K562 (cell line): Measurements from ENCODE around the gene VSTM5. TPM values are rescaled to one million over a fixed set of nuclear protein-coding genes. Genes with fewer than 3 reads are reported as not detected.

Experiments
- CHD4 ChIP-seq: fragments of 200-600 bp; sonication (generic); IDR thresholded peaks from 3 replicates; pipeline ENCODE4 v1.6.1; 2012; ENCODE audit warnings: low read depth, mild to moderate bottlenecking, mixed read lengths, low read length, inconsistent platforms; ENCODE audit not compliant: insufficient read depth, insufficient replicate concordance, poor library complexity, severe bottlenecking
- CUX1 ChIP-seq: fragments of 200-800 bp; sonication (Bioruptor generic); IDR thresholded peaks from 2 replicates; pipeline ENCODE4 v1.6.1; 2016; ENCODE audit warnings: missing genetic modification characterization, missing compliant biosample characterization
- DEAF1 ChIP-seq: fragments of 450-650 bp; formaldehyde crosslinking; IDR thresholded peaks from 2 replicates; pipeline ENCODE4 v1.4.0; 2020; ENCODE audit warnings: mild to moderate bottlenecking, moderate library complexity
- HMBOX1 ChIP-seq: sonication (generic); IDR thresholded peaks from 2 replicates; pipeline ENCODE4 v1.6.1; 2016
- NFIC ChIP-seq: fragments of 450-650 bp; IDR thresholded peaks from 2 replicates; pipeline ENCODE4 v1.6.1; 2017; ENCODE audit warnings: mild to moderate bottlenecking, inconsistent platforms
- PTRF ChIP-seq: fragments of 450-650 bp; IDR thresholded peaks from 2 replicates; pipeline ENCODE4 v1.6.1; 2016; ENCODE audit warnings: mild to moderate bottlenecking, missing genetic modification characterization, missing compliant biosample characterization
- RBM15 ChIP-seq: fragments of 200-400 bp; formaldehyde crosslinking; IDR thresholded peaks from 2 replicates; pipeline ENCODE4 v1.6.1; 2018; ENCODE audit warnings: mild to moderate bottlenecking, low read length, moderate library complexity; ENCODE audit not compliant: insufficient read depth
- RBM17 ChIP-seq: fragments of 200-400 bp; formaldehyde crosslinking; IDR thresholded peaks from 2 replicates; pipeline ENCODE4 v1.6.1; 2017; ENCODE audit warnings: low read depth, mild to moderate bottlenecking, low read length, borderline replicate concordance
- RERE ChIP-seq: sonication (generic); formaldehyde crosslinking; IDR thresholded peaks from 2 replicates; pipeline ENCODE4 v1.8.0; 2023; ENCODE audit warnings: missing genetic modification reagents, mild to moderate bottlenecking, borderline replicate concordance
- SP2 ChIP-seq: IDR thresholded peaks from 2 replicates; pipeline ENCODE4 v1.6.1; 2011; ENCODE audit warnings: mild to moderate bottlenecking, low read depth, low read length, moderate library complexity; ENCODE audit not compliant: poor library complexity, severe bottlenecking; ENCODE audit errors: extremely low read depth
- TRIM28 ChIP-seq: fragments of 450-650 bp; IDR thresholded peaks from 2 replicates; pipeline ENCODE4 v1.6.1; 2017
- ZNF212 ChIP-seq: fragments of 450-650 bp; formaldehyde crosslinking; IDR thresholded peaks from 2 replicates; pipeline ENCODE4 v1.4.0; 2020; ENCODE audit warnings: mild to moderate bottlenecking
- polyA plus RNA-seq, 8 experiments: library from polyadenylated mRNA; depleted of rRNA in 4 of 8; stranded (reverse) in 5 of 8; unstranded in 3 of 8; fragments of >200 nt; fragmentation: Nextera tagmentation in 2 of 8; fragmentation: Illumina TruSeq in 1 of 8; extraction: Ambion mirVana in 2 of 8; extraction: Trizol in 1 of 8; gene quantifications; 2 replicates each; pipeline versions ENCODE4 v1.2.1 to v1.2.3, GENCODE V29; 2011 to 2014; ENCODE audit warnings: inconsistent platforms in 1 of 8, missing spikeins in 1 of 8
- total RNA-seq, 7 experiments: library from RNA; depleted of rRNA in 6 of 7; stranded (reverse); fragments of >200 nt in 6 of 7; fragmentation: Illumina TruSeq in 2 of 7; extraction: Trizol in 2 of 7; gene quantifications; 2 replicates each; pipeline versions ENCODE4 v1.2.1 to v1.2.3, GENCODE V29; 2011 to 2021; ENCODE audit warnings: low replicate concordance in 1 of 7

VSTM5 gene
- total and polyA plus RNA-seq, 9 of the 15 experiments (the other 6 are each of a cell fraction or from before 2014, with no cell fraction given) = 0.01 TPM; not detected in 8

- TF ChIP-seq CUX1 (no peak), SP2 (no peak), NFIC (no peak), CHD4 (no peak), PTRF (tag) (no peak), ZNF212 (CRISPR knock-in tag) (no peak), RERE (CRISPR knock-in tag) (0 out of 2 replicates have a peak, but pooled peaks have one; percentile 30), RBM15 (no peak), RBM17 (no peak), DEAF1 (CRISPR knock-in tag) (0 out of 2 replicates have a peak, but pooled peaks have one; percentile 10), HMBOX1 (no peak), TRIM28 (no peak)
Measured at GRCh38 chr11:93784145-93784934, 66.1 kb downstream of the VSTM5 start, which contains the start of gene MED17 (continued).
